ENCODE data around the gene MKLN1. TPM values are rescaled to one million over a fixed set of nuclear protein-coding genes. Genes with fewer than 3 reads are reported as not detected.
"Not testable (repeated sequence)": the region's sequence is repeated elsewhere in the genome, so short reads cannot be mapped to it uniquely, and the experiment has no call there.

Gene MKLN1
- total RNA-seq, 4 donors from 2014 or later, result 37.9 to 55.2 (median 41.3) TPM

GRCh38 chr7:131300572-131301466 is 26.9 kb upstream of the MKLN1 start:
- WGBS, result 52% methylated on average over 8 of the region's 8 CpGs
- peak overlapping the region in 1 of 4 donors; percentile 16 for H3K27ac ChIP-seq (replicated peaks in 1 of 4)
- intact Hi-C loops (cut with DNase I), result no loop called here

GRCh38 chr7:131302446-131302845 is 25.2 kb upstream of the MKLN1 start:
- intact Hi-C loops (cut with DNase I), result no loop called here
- no peaks in the 10 kb centered on the region for H3K27me3 ChIP-seq

More at GRCh38 chr7:131300572-131301466, 26.9 kb upstream of the MKLN1 start:
- H3K36me3 ChIP-seq, result no peaks in the 10 kb centered on the region
- no peak overlapping the region for H3K4me3 ChIP-seq
- no peaks in the 10 kb centered on the region for H3K27me3 ChIP-seq
- H3K9me3 ChIP-seq, result no peaks in the 10 kb centered on the region
- DNase-seq (ENCODE audit: extremely low spot score), result peak; percentile 66
- TF ChIP-seq, protein P1, sequence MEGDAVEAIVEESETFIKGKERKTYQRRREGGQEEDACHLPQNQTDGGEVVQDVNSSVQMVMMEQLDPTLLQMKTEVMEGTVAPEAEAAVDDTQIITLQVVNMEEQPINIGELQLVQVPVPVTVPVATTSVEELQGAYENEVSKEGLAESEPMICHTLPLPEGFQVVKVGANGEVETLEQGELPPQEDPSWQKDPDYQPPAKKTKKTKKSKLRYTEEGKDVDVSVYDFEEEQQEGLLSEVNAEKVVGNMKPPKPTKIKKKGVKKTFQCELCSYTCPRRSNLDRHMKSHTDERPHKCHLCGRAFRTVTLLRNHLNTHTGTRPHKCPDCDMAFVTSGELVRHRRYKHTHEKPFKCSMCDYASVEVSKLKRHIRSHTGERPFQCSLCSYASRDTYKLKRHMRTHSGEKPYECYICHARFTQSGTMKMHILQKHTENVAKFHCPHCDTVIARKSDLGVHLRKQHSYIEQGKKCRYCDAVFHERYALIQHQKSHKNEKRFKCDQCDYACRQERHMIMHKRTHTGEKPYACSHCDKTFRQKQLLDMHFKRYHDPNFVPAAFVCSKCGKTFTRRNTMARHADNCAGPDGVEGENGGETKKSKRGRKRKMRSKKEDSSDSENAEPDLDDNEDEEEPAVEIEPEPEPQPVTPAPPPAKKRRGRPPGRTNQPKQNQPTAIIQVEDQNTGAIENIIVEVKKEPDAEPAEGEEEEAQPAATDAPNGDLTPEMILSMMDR (IDR thresholded peaks at IDR 0.05), result no peak
- TF ChIP-seq POLR2A (IDR thresholded peaks at IDR 0.05; ENCODE audit: low read depth) (no peak), POLR2AphosphoS5 (IDR thresholded peaks at IDR 0.05) (no peak), EP300 (IDR thresholded peaks at IDR 0.05) (no peak)
- H3K4me1 ChIP-seq, result peaks cover 16 to 20% (median 17%) of the 10 kb centered on the region in 4 donors

GRCh38 chr7:131302876-131303707 is 24.6 kb upstream of the MKLN1 start:
- intact Hi-C loops (cut with DNase I), result no loop called here
- Histone ChIP-seq H3K27ac (replicated peaks in 1 of 4) (no peak overlapping the region), H3K9me3 (peaks cover 0 to 5% (median 0%) of the 10 kb centered on the region in 4 donors), H3K36me3 (no peaks in the 10 kb centered on the region), H3K4me3 (no peak overlapping the region), H3K27me3 (no peaks in the 10 kb centered on the region), H3K4me1 (peaks cover 16 to 18% (median 17%) of the 10 kb centered on the region in 4 donors)
- TF ChIP-seq, protein P1 (IDR thresholded peaks at IDR 0.05), result peak in 2 of 3 experiments; percentile 39 to 52
- TF ChIP-seq EP300 (IDR thresholded peaks at IDR 0.05), result no peak
- peak; percentile 72 for DNase-seq (ENCODE audit: extremely low spot score)
- WGBS, result 75% methylated on average over 8 of the region's 8 CpGs

More at GRCh38 chr7:131302446-131302845, 25.2 kb upstream of the MKLN1 start:
- no peaks in the 10 kb centered on the region for H3K36me3 ChIP-seq
- no peak for TF ChIP-seq POLR2A (IDR thresholded peaks at IDR 0.05; ENCODE audit: low read depth)
- TF ChIP-seq, protein P1 (IDR thresholded peaks at IDR 0.05), result no peak
- TF ChIP-seq POLR2AphosphoS5 (IDR thresholded peaks at IDR 0.05), result no peak
- no peak for TF ChIP-seq EP300 (IDR thresholded peaks at IDR 0.05)
- peaks cover 0 to 5% (median 0%) of the 10 kb centered on the region in 4 donors for H3K9me3 ChIP-seq
- WGBS, result 84% methylated on average over 4 of the region's 4 CpGs
- H3K4me3 ChIP-seq, result no peak overlapping the region
- peaks cover 16 to 20% (median 17%) of the 10 kb centered on the region in 4 donors for H3K4me1 ChIP-seq
- no peak for DNase-seq (ENCODE audit: extremely low spot score)
- no peak overlapping the region for H3K27ac ChIP-seq (replicated peaks in 1 of 4)

DNA sequence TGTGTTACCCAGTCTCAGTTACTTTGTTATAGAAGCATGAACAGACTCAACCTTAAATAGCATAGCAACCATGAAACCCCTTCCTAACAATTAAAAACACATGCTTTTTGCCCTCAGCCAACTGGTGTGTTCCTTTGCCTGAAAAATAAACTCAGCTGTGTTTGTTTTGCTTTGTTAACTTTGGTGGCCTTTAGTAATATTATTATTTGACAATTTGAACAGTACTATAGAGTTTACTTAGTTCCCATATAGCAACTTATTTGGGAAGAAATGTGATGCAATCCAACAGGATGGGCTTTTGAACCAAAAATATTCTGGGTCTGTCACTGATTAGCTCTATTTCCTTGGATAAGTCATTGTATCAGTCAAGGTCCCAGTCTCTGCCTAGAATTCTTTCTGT is 22.5 kb upstream of the MKLN1 start:
- H3K36me3 ChIP-seq, result no peaks in the 10 kb centered on the region
- DNase-seq (ENCODE audit: extremely low spot score), result no peak
- H3K9me3 ChIP-seq, result peaks cover 0 to 5% (median 0%) of the 10 kb centered on the region in 4 donors
- TF ChIP-seq POLR2A (IDR thresholded peaks at IDR 0.05; ENCODE audit: low read depth) (no peak), EP300 (IDR thresholded peaks at IDR 0.05) (no peak), POLR2AphosphoS5 (IDR thresholded peaks at IDR 0.05) (no peak)
- TF ChIP-seq, protein P1 (IDR thresholded peaks at IDR 0.05), result no peak
- H3K27ac ChIP-seq (replicated peaks in 1 of 4), result no peak overlapping the region
- intact Hi-C loops (cut with DNase I), result no loop called here
- no peaks in the 10 kb centered on the region for H3K27me3 ChIP-seq
- no peak overlapping the region for H3K4me3 ChIP-seq
- peaks cover 12 to 18% (median 15%) of the 10 kb centered on the region in 4 donors for H3K4me1 ChIP-seq

- WGBS, result 97% methylated on average over 3 of the region's 3 CpGs
- H3K27me3 ChIP-seq; DNase-seq (ENCODE audit: extremely low spot score); intact Hi-C loops (cut with DNase I); H3K4me1 ChIP-seq; H3K36me3 ChIP-seq; H3K9me3 ChIP-seq; H3K27ac ChIP-seq (replicated peaks in 1 of 4); H3K4me3 ChIP-seq: not testable (repeated sequence)
These were observed 21.6 kb upstream of the MKLN1 start for GRCh38 chr7:131306041-131306440.

Measured in esophagus muscularis mucosa (tissue), 4 donors.